ENCODE measurements around the gene B3GNT4. TPM values are rescaled to one million over a fixed set of nuclear protein-coding genes. Genes with fewer than 3 reads are reported as not detected.
A peak's percentile ranks its signal among the peaks of the same experiment; 100 is the strongest.
"Not testable (repeated sequence)": the region's sequence is repeated elsewhere in the genome, so short reads cannot be mapped to it uniquely, and the experiment has no call there.

The B3GNT4 gene
- total RNA-seq, 1 experiment from 2014 or later: 0.40 TPM

GRCh38 chr12:122185494-122186082 lies 17.9 kb upstream of the B3GNT4 start:
- no peak for DNase-seq (ENCODE audit: extremely low read depth, low read depth)

GRCh38 chr12:122187466-122187865 lies 16.0 kb upstream of the B3GNT4 start:
- DNase-seq (ENCODE audit: extremely low read depth, low read depth): no peak

- no peak for DNase-seq (ENCODE audit: extremely low read depth, low read depth)
Observed at GRCh38 chr12:122189626-122190475, 13.7 kb upstream of the B3GNT4 start.

- peak; percentile 57 for DNase-seq (ENCODE audit: extremely low read depth, low read depth)
Observed at GRCh38 chr12:122190842-122191668, 12.5 kb upstream of the B3GNT4 start.

GRCh38 chr12:122192441-122192840 lies 11.1 kb upstream of the B3GNT4 start:
- DNase-seq (ENCODE audit: extremely low read depth, low read depth): no peak

GRCh38 chr12:122194804-122195203 lies 8.7 kb upstream of the B3GNT4 start:
- DNase-seq (ENCODE audit: extremely low read depth, low read depth): no peak

GRCh38 chr12:122195405-122195804 lies 8.1 kb upstream of the B3GNT4 start:
- DNase-seq (ENCODE audit: extremely low read depth, low read depth): no peak

GRCh38 chr12:122197612-122197966 lies 5.9 kb upstream of the B3GNT4 start:
- no peak for DNase-seq (ENCODE audit: extremely low read depth, low read depth)

- DNase-seq (ENCODE audit: extremely low read depth, low read depth): no peak
Observed at GRCh38 chr12:122199484-122200355, 3.8 kb upstream of the B3GNT4 start.

GRCh38 chr12:122200541-122201175 lies 2.9 kb upstream of the B3GNT4 start:
- no peak for DNase-seq (ENCODE audit: extremely low read depth, low read depth)

GRCh38 chr12:122201381-122201780 lies 2.1 kb upstream of the B3GNT4 start:
- DNase-seq (ENCODE audit: extremely low read depth, low read depth): no peak

- no peak for DNase-seq (ENCODE audit: extremely low read depth, low read depth)
Observed at GRCh38 chr12:122202017-122202416, 1.5 kb upstream of the B3GNT4 start.

- DNase-seq (ENCODE audit: extremely low read depth, low read depth): not testable (repeated sequence)
Observed at GRCh38 chr12:122202811-122203210, 698 bp upstream of the B3GNT4 start.

GRCh38 chr12:122204167-122205052 lies 901 bp downstream of the B3GNT4 start:
- DNase-seq (ENCODE audit: extremely low read depth, low read depth): no peak

- no peak for DNase-seq (ENCODE audit: extremely low read depth, low read depth)
Observed at GRCh38 chr12:122205053-122205925, 1.8 kb downstream of the B3GNT4 start.

GRCh38 chr12:122206111-122206881 lies 2.8 kb downstream of the B3GNT4 start:
- no peak for DNase-seq (ENCODE audit: extremely low read depth, low read depth)

GRCh38 chr12:122206976-122207375 lies 3.5 kb downstream of the B3GNT4 start:
- no peak for DNase-seq (ENCODE audit: extremely low read depth, low read depth)

Measured in NCI-H460 (cell line).